Right lung (tissue), 5 donors: ENCODE measurements around the gene PGAP6. TPM values are rescaled to one million over a fixed set of nuclear protein-coding genes. Genes with fewer than 3 reads are reported as not detected.
A peak's percentile ranks its signal among the peaks of the same experiment; 100 is the strongest.
"Not testable (repeated sequence)": the region's sequence is repeated elsewhere in the genome, so short reads cannot be mapped to it uniquely, and the experiment has no call there.

Source experiments
- DNase-seq, 2 donors: peaks; one replicate each; pipeline ENCODE4 v3.0.0-alpha.2; 2013
- polyA plus RNA-seq, 5 donors: library from polyadenylated mRNA; unstranded; fragments of 120-200 nt; gene quantifications; one replicate each; pipeline versions ENCODE4 v1.2.1 to v1.2.3, GENCODE V29; 2013; ENCODE audit warnings: inconsistent platforms in 1 of 5, low replicate concordance in 1 of 5; ENCODE audit not compliant: insufficient read length in 5 of 5, insufficient read depth in 1 of 5

The PGAP6 gene
- polyA plus RNA-seq, 5 donors = 32.5 to 52.5 (median 37.7) TPM

GRCh38 chr16:381012-381788 is 578 bp downstream of the PGAP6 start:
- DNase-seq = no peak

GRCh38 chr16:380762-381011 is 1.1 kb downstream of the PGAP6 start:
- no peak for DNase-seq

GRCh38 chr16:379961-380761 is 1.6 kb downstream of the PGAP6 start:
- no peak for DNase-seq

- no peak for DNase-seq
Observed at GRCh38 chr16:379183-379960, 2.4 kb downstream of the PGAP6 start.

GRCh38 chr16:378821-379182 is 3.0 kb downstream of the PGAP6 start:
- DNase-seq = no peak

GRCh38 chr16:378113-378820 is 3.5 kb downstream of the PGAP6 start:
- not testable (repeated sequence) for DNase-seq

GRCh38 chr16:377419-377951 is 4.3 kb downstream of the PGAP6 start:
- no peak for DNase-seq

- no peak for DNase-seq
Observed at GRCh38 chr16:376817-377418, 4.9 kb downstream of the PGAP6 start.

GRCh38 chr16:375927-376816 is 5.6 kb downstream of the PGAP6 start:
- no peak for DNase-seq

GRCh38 chr16:375212-375611 is 6.6 kb downstream of the PGAP6 start:
- DNase-seq = no peak

- DNase-seq = no peak
Observed at GRCh38 chr16:374616-374926, 7.2 kb downstream of the PGAP6 start.

GRCh38 chr16:373848-374615 is 7.7 kb downstream of the PGAP6 start:
- no peak for DNase-seq

GRCh38 chr16:373020-373598 is 8.7 kb downstream of the PGAP6 start:
- DNase-seq = no peak

GRCh38 chr16:372302-372983 is 9.3 kb downstream of the PGAP6 start:
- DNase-seq = no peak

GRCh38 chr16:371515-372301 is 10.1 kb downstream of the PGAP6 start:
- DNase-seq = no peak

GRCh38 chr16:370979-371514 is 10.7 kb downstream of the PGAP6 start:
- no peak for DNase-seq

- DNase-seq = peak; percentile 91 to 93
Observed at GRCh38 chr16:370443-370842, 11.3 kb downstream of the PGAP6 start, which contains the start of gene MRPL28. TSS of gene MRPL28 (minus strand) at chr16:370538. CDS start at chr16:370218, 320 bp downstream.
